Neural progenitor cell (in vitro differentiated cells): Measurements from ENCODE around the gene KRT72.

Source experiments
- EZH2 ChIP-seq: fragments of 200-600 bp; sonication (generic); IDR thresholded peaks from 2 replicates; pipeline ENCODE4 v1.6.1; 2017; ENCODE audit warnings: antibody characterized with exemption, mild to moderate bottlenecking, moderate library complexity
- EZH2phosphoT487 ChIP-seq: fragments of 200-600 bp; sonication (generic); IDR thresholded peaks from 2 replicates; pipeline ENCODE4 v1.6.1; 2017; ENCODE audit warnings: antibody characterized with exemption
- TF ChIP-seq, protein P1 (sequence below): fragments of 200-600 bp; sonication (generic); IDR thresholded peaks from 2 replicates; pipeline ENCODE4 v1.5.1; 2017; ENCODE audit warnings: antibody characterized with exemption, mild to moderate bottlenecking

DNA sequence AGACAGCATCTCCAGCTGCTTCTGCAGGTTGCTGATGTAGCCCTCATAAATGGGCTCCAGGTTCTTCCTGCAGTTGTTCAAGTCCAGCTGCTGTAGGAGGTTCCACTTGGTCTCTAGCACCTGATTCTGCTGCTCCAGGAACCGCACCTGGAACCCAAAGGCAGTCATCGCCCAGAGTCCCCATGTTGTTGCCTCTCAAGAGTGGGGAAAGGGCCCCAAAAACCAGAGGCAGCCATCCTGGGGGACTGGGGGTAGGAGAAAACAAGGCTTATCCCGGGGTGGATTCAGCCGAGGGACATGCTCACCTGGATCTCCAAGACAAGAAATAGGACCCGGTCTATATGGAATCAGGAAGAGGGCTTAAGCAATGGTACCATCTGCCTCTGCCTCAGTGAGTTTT, 2.3 kb downstream of the KRT72 start:
- TF ChIP-seq, protein P1, sequence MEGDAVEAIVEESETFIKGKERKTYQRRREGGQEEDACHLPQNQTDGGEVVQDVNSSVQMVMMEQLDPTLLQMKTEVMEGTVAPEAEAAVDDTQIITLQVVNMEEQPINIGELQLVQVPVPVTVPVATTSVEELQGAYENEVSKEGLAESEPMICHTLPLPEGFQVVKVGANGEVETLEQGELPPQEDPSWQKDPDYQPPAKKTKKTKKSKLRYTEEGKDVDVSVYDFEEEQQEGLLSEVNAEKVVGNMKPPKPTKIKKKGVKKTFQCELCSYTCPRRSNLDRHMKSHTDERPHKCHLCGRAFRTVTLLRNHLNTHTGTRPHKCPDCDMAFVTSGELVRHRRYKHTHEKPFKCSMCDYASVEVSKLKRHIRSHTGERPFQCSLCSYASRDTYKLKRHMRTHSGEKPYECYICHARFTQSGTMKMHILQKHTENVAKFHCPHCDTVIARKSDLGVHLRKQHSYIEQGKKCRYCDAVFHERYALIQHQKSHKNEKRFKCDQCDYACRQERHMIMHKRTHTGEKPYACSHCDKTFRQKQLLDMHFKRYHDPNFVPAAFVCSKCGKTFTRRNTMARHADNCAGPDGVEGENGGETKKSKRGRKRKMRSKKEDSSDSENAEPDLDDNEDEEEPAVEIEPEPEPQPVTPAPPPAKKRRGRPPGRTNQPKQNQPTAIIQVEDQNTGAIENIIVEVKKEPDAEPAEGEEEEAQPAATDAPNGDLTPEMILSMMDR = no peak
- TF ChIP-seq EZH2 = no peak
- no peak for TF ChIP-seq EZH2phosphoT487
